ENCODE data around the gene MPRIP. TPM values are rescaled to one million over a fixed set of nuclear protein-coding genes. Genes with fewer than 3 reads are reported as not detected.

Gene MPRIP
- total and polyA plus RNA-seq, 2 donors (not counting 3 experiments of a cell fraction or from before 2014, with no cell fraction given): 94.6 to 246 TPM

GRCh38 chr17:17066021-17066420 is 23.8 kb downstream of the MPRIP start:
- peaks cover 99% of the 10 kb centered on the region for H3K79me2 ChIP-seq (ENCODE audit: control insufficient read depth, insufficient read depth, low read length)
- H3K27me3 ChIP-seq (ENCODE audit: control insufficient read depth in 2 of 2, insufficient read depth in 2 of 2, low read length in 2 of 2): no peaks in the 10 kb centered on the region
- intact Hi-C loops (cut with micrococcal nuclease): loop anchor here (10.0 kb wide), 1 partner anchor 61 kb away; no protein-coding TSS in a partner anchor
- peaks cover 0 to 4% of the 10 kb centered on the region in 2 experiments for H3K36me3 ChIP-seq (ENCODE audit: control insufficient read depth in 2 of 2, extremely low read depth in 1 of 2, insufficient read depth in 2 of 2, low read length in 2 of 2)
- H3K9me1 ChIP-seq (replicated peaks; ENCODE audit: control insufficient read depth, extremely low read depth, insufficient read depth, low read length): no peaks in the 10 kb centered on the region
- dilution Hi-C loops (cut with MboI; ENCODE audit: extremely low pct_ligation_motif_present, low sequenced_read_pairs): no loop called here
- DNase-seq (ENCODE audit: low read depth, low spot score) (no peak), FAIRE-seq (no peak)
- ChIA-PET CTCF (interaction anchor here (0.8 kb wide), 1 partner anchor 22 kb away, joined by 3 read pairs; no protein-coding TSS in a partner anchor), POLR2A (no interaction called here)
- H3K9ac ChIP-seq (replicated peaks; ENCODE audit: extremely low read depth, insufficient read depth, low read length): no peak overlapping the region
- no peak overlapping the region for H2AFZ ChIP-seq (ENCODE audit: low read depth, low read length)
- H3K4me1 ChIP-seq (ENCODE audit: control insufficient read depth, extremely low read depth, insufficient read depth, low read length): peaks cover 8% of the 10 kb centered on the region
- no TSS peak for BruUV-seq (replicated peaks)
- TF ChIP-seq CTCF (IDR thresholded peaks at IDR 0.05; ENCODE audit: extremely low read depth in 1 of 2, insufficient read depth in 1 of 2, low read depth in 1 of 2, low read length in 2 of 2): no peak
- TF ChIP-seq POLR2AphosphoS5 (IDR thresholded peaks at IDR 0.05; ENCODE audit: insufficient read depth, low read depth, low read length): no peak
- TF ChIP-seq GATA2 (IDR thresholded peaks at IDR 0.05; ENCODE audit: insufficient read depth, insufficient read length, low read depth, low read length): no peak
- no peak for TF ChIP-seq MYC (IDR thresholded peaks at IDR 0.05; ENCODE audit: low read depth, low read length)
- TF ChIP-seq MAX (IDR thresholded peaks at IDR 0.05; ENCODE audit: insufficient read depth, insufficient read length): no peak
- no peak for TF ChIP-seq POLR2A (IDR thresholded peaks at IDR 0.05; ENCODE audit: low read depth, low read length)
- no peak for TF ChIP-seq FOS (IDR thresholded peaks at IDR 0.05; ENCODE audit: borderline replicate concordance, insufficient read depth, low read length)
- no peak for TF ChIP-seq JUN (IDR thresholded peaks at IDR 0.05; ENCODE audit: borderline replicate concordance, insufficient read depth, insufficient read length, low read depth)
- no peak for TF ChIP-seq EZH2 (IDR thresholded peaks at IDR 0.05; ENCODE audit: borderline replicate concordance, low read depth, low read length, severe bottlenecking)
- H4K20me1 ChIP-seq (replicated peaks; ENCODE audit: control insufficient read depth, extremely low read depth, insufficient read depth, low read length): peaks cover 13% of the 10 kb centered on the region
- H3K9me3 ChIP-seq (replicated peaks; ENCODE audit: control insufficient read depth, insufficient read depth, low read length): no peaks in the 10 kb centered on the region
- H3K4me2 ChIP-seq (ENCODE audit: insufficient read depth, low read length): no peak overlapping the region
- no peak overlapping the region for H3K4me3 ChIP-seq (replicated peaks in 1 of 3; ENCODE audit: insufficient read depth in 1 of 3, low read depth in 1 of 3, low read length in 3 of 3)
- H3K27ac ChIP-seq (ENCODE audit: insufficient read depth, low read depth, low read length): no peak overlapping the region

Data from endothelial cell of umbilical vein (primary cell).